Uterus (tissue), 4 donors: Measurements from ENCODE around the gene DOK6. TPM values are rescaled to one million over a fixed set of nuclear protein-coding genes. Genes with fewer than 3 reads are reported as not detected.

Source experiments
- DNase-seq, 2 donors: peaks; one replicate each; pipeline ENCODE4 v3.0.0-alpha.2; 2019 to 2020
- H3K27ac ChIP-seq, 2 donors: fragments of 200-600 bp; sonication (generic); 1 replicate in 1 of 2; 2 replicates in 1 of 2; pipeline ENCODE4 v1.5.1; 2016 to 2018
- H3K27me3 ChIP-seq, 2 donors: fragments of 200-600 bp; sonication (generic); one replicate each; pipeline ENCODE4 v1.5.1; 2018 to 2019; ENCODE audit warnings: control low read depth in 1 of 2
- H3K36me3 ChIP-seq, 2 donors: fragments of 200-600 bp; sonication (generic); one replicate each; pipeline ENCODE4 v1.5.1; 2019; ENCODE audit warnings: control low read depth in 1 of 2
- H3K4me1 ChIP-seq, 2 donors: fragments of 200-600 bp; sonication (generic); one replicate each; pipeline ENCODE4 v1.5.1; 2018 to 2019; ENCODE audit warnings: control low read depth in 1 of 2
- H3K4me3 ChIP-seq, 2 donors: fragments of 200-600 bp; sonication (generic); 1 replicate in 1 of 2; 2 replicates in 1 of 2; pipeline ENCODE4 v1.5.1; 2018 to 2019; ENCODE audit warnings: mild to moderate bottlenecking in 1 of 2
- H3K9me3 ChIP-seq, 2 donors: fragments of 200-600 bp; sonication (generic); one replicate each; pipeline ENCODE4 v1.5.1; 2019; ENCODE audit warnings: control low read depth in 1 of 2
- CTCF ChIP-seq, 4 experiments: fragments of 200-600 bp in 2 of 4; fragments of 450-650 bp in 2 of 4; sonication (generic) in 2 of 4; IDR thresholded peaks; one replicate each; pipeline ENCODE4 v1.5.1; 2016 to 2019; ENCODE audit warnings: antibody characterized with exemption in 4 of 4, mild to moderate bottlenecking in 2 of 4, moderate library complexity in 1 of 4
- POLR2A ChIP-seq, 2 donors: fragments of 450-650 bp; IDR thresholded peaks; one replicate each; pipeline ENCODE4 v1.6.1; 2016; ENCODE audit warnings: antibody characterized with exemption in 2 of 2, mild to moderate bottlenecking in 1 of 2, moderate library complexity in 1 of 2
- intact Hi-C: fragments of 100-400 bp; cut with DNase I; formaldehyde crosslinking; loops from one replicate; pipeline ENCODE4 v1.15.1; 2023; ENCODE audit warnings: low total_unique reads
- total RNA-seq, 4 donors: library from RNA; depleted of rRNA in 3 of 4; stranded (reverse); fragments of >200 nt in 3 of 4; gene quantifications; one replicate each; pipeline versions ENCODE4 v1.1.0 to v1.2.4, GENCODE V29; 2014 to 2023
- donor health status: DM: yes; HTN: yes; CAD: no.

Gene DOK6
- total RNA-seq, 4 donors from 2014 or later: 0.26 to 9.5 (median 1.4) TPM

GRCh38 chr18:69752737-69753380, 352.2 kb downstream of the DOK6 start:
- TF ChIP-seq CTCF (IDR thresholded peaks at IDR 0.05) (no peak), POLR2A (IDR thresholded peaks at IDR 0.05) (no peak)

GRCh38 chr18:69754108-69754507, 353.4 kb downstream of the DOK6 start:
- Histone ChIP-seq H3K27me3 (no peaks in the 10 kb centered on the region), H3K4me1 (no peaks in the 10 kb centered on the region), H3K27ac (no peak overlapping the region), H3K9me3 (no peaks in the 10 kb centered on the region), H3K36me3 (no peaks in the 10 kb centered on the region), H3K4me3 (no peak overlapping the region)
- TF ChIP-seq CTCF (IDR thresholded peaks at IDR 0.05): no peak
- TF ChIP-seq POLR2A (IDR thresholded peaks at IDR 0.05): no peak
- intact Hi-C loops: no loop called here
- no peak for DNase-seq

More at GRCh38 chr18:69752737-69753380, 352.2 kb downstream of the DOK6 start:
- no peaks in the 10 kb centered on the region for H3K4me1 ChIP-seq
- H3K9me3 ChIP-seq: no peaks in the 10 kb centered on the region
- no peak for DNase-seq
- H3K4me3 ChIP-seq: no peak overlapping the region
- intact Hi-C loops: no loop called here
- H3K36me3 ChIP-seq: no peaks in the 10 kb centered on the region
- no peaks in the 10 kb centered on the region for H3K27me3 ChIP-seq
- no peak overlapping the region for H3K27ac ChIP-seq

GRCh38 chr18:69755041-69755440, 354.4 kb downstream of the DOK6 start:
- no peak for DNase-seq
- H3K27me3 ChIP-seq: no peaks in the 10 kb centered on the region
- TF ChIP-seq CTCF (IDR thresholded peaks at IDR 0.05) (no peak), POLR2A (IDR thresholded peaks at IDR 0.05) (no peak)
- no peak overlapping the region for H3K4me3 ChIP-seq
- no peaks in the 10 kb centered on the region for H3K9me3 ChIP-seq
- no peaks in the 10 kb centered on the region for H3K4me1 ChIP-seq
- intact Hi-C loops: no loop called here
- no peak overlapping the region for H3K27ac ChIP-seq
- H3K36me3 ChIP-seq: no peaks in the 10 kb centered on the region

GRCh38 chr18:69755856-69756496, 355.3 kb downstream of the DOK6 start:
- TF ChIP-seq CTCF (IDR thresholded peaks at IDR 0.05): no peak
- no peak for TF ChIP-seq POLR2A (IDR thresholded peaks at IDR 0.05)
- H3K27me3 ChIP-seq: no peaks in the 10 kb centered on the region
- H3K4me3 ChIP-seq: no peak overlapping the region
- intact Hi-C loops: no loop called here
- DNase-seq: no peak
- no peaks in the 10 kb centered on the region for H3K9me3 ChIP-seq
- H3K4me1 ChIP-seq: no peaks in the 10 kb centered on the region
- no peak overlapping the region for H3K27ac ChIP-seq
- no peaks in the 10 kb centered on the region for H3K36me3 ChIP-seq

GRCh38 chr18:69757733-69758132, 357.0 kb downstream of the DOK6 start:
- DNase-seq: no peak
- peak overlapping the region in 1 of 2 donors; percentile 43 for H3K27ac ChIP-seq
- no peaks in the 10 kb centered on the region for H3K4me1 ChIP-seq
- H3K36me3 ChIP-seq: no peaks in the 10 kb centered on the region
- H3K4me3 ChIP-seq: no peak overlapping the region
- no peaks in the 10 kb centered on the region for H3K9me3 ChIP-seq
- intact Hi-C loops: no loop called here
- TF ChIP-seq CTCF (IDR thresholded peaks at IDR 0.05): no peak
- no peak for TF ChIP-seq POLR2A (IDR thresholded peaks at IDR 0.05)
- no peaks in the 10 kb centered on the region for H3K27me3 ChIP-seq
